RWPE2 (cell line): Measurements from ENCODE around the gene WSCD1.
A peak's percentile ranks its signal among the peaks of the same experiment; 100 is the strongest.

Source experiments
- ATAC-seq: fragments of 200-7000 bp; cut with Tn5 transposase; 3 replicates; pipeline ENCODE4 v1.9.1; 2021; ENCODE audit warnings: low read depth
- DNase-seq: peaks from one replicate; pipeline ENCODE4 v3.0.0-alpha.2; 2020; ENCODE audit warnings: low spot score
- H3K27ac ChIP-seq: fragments of 450-650 bp; 2 replicates; pipeline ENCODE4 v1.5.1; 2017; ENCODE audit warnings: mild to moderate bottlenecking; ENCODE audit not compliant: poor library complexity, severe bottlenecking
- H3K27me3 ChIP-seq: fragments of 250-450 bp; sonication (Bioruptor Pico); 2 replicates; pipeline ENCODE4 v1.5.1; 2021; ENCODE audit warnings: mild to moderate bottlenecking, moderate library complexity; ENCODE audit not compliant: insufficient read depth, poor library complexity, severe bottlenecking
- H3K36me3 ChIP-seq: fragments of 250-450 bp; sonication (Bioruptor Pico); 2 replicates; pipeline ENCODE4 v1.5.1; 2020; ENCODE audit warnings: low read depth, mild to moderate bottlenecking, moderate library complexity
- H3K4me1 ChIP-seq: fragments of 250-450 bp; sonication (Bioruptor Pico); 2 replicates; pipeline ENCODE4 v1.5.1; 2021; ENCODE audit warnings: mild to moderate bottlenecking, moderate library complexity; ENCODE audit not compliant: insufficient read depth, poor library complexity, severe bottlenecking
- H3K4me3 ChIP-seq: fragments of 250-450 bp; sonication (Bioruptor Pico); 2 replicates; pipeline ENCODE4 v1.5.1; 2021; ENCODE audit warnings: mild to moderate bottlenecking, moderate library complexity; ENCODE audit not compliant: severe bottlenecking
- H3K9me3 ChIP-seq: fragments of 250-450 bp; sonication (Bioruptor Pico); 2 replicates; pipeline ENCODE4 v1.5.1; 2021; ENCODE audit warnings: mild to moderate bottlenecking, moderate library complexity; ENCODE audit not compliant: severe bottlenecking
- TF ChIP-seq, protein P1 (sequence below): fragments of 450-650 bp; IDR thresholded peaks from one replicate; pipeline ENCODE4 v1.5.1; 2017; ENCODE audit warnings: mild to moderate bottlenecking, moderate library complexity; ENCODE audit not compliant: poor library complexity, severe bottlenecking

WSCD1 gene

DNA sequence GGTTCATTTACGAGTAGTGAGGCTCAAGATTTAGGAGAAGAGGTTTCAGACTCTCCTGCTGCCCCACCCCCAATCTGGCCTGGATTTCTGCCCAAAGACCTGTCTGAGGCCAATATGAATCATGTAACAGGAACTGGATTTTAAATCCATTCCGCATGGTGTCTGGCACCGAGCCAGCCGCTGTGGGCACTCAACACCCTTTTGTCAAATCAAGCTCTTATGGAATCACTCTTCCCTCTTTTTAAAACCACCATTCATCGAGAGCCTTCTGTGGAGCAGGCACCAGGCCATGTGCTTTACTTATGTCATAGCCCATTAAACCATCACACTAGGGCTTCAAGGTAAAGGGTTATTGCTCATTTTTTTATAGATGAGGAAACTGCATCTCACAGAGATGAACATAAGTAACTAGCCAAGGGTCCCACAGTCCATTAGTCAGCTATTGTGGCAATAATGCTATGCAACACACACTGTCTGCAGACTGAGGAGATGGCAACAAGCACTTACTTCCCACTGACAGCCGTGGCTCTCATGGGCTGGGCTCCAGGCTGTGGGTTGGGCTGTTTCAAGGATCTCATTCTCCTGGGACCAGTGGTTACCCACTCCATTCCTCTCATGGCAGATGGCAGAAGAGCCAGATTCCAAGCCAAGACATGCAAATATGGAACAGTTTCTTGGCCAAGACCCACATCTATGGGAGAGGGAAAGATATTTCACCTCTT lies 93.6 kb downstream of the WSCD1 start:
- peaks cover 11% of the 10 kb centered on the region for H3K4me1 ChIP-seq
- ATAC-seq (peak; percentile 74), DNase-seq (peak; percentile 87)
- H3K27ac ChIP-seq, result no peak overlapping the region
- H3K36me3 ChIP-seq, result no peaks in the 10 kb centered on the region
- no peaks in the 10 kb centered on the region for H3K9me3 ChIP-seq
- H3K27me3 ChIP-seq, result peaks cover 6% of the 10 kb centered on the region
- TF ChIP-seq, protein P1, sequence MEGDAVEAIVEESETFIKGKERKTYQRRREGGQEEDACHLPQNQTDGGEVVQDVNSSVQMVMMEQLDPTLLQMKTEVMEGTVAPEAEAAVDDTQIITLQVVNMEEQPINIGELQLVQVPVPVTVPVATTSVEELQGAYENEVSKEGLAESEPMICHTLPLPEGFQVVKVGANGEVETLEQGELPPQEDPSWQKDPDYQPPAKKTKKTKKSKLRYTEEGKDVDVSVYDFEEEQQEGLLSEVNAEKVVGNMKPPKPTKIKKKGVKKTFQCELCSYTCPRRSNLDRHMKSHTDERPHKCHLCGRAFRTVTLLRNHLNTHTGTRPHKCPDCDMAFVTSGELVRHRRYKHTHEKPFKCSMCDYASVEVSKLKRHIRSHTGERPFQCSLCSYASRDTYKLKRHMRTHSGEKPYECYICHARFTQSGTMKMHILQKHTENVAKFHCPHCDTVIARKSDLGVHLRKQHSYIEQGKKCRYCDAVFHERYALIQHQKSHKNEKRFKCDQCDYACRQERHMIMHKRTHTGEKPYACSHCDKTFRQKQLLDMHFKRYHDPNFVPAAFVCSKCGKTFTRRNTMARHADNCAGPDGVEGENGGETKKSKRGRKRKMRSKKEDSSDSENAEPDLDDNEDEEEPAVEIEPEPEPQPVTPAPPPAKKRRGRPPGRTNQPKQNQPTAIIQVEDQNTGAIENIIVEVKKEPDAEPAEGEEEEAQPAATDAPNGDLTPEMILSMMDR, result no peak
- H3K4me3 ChIP-seq, result no peak overlapping the region

DNA sequence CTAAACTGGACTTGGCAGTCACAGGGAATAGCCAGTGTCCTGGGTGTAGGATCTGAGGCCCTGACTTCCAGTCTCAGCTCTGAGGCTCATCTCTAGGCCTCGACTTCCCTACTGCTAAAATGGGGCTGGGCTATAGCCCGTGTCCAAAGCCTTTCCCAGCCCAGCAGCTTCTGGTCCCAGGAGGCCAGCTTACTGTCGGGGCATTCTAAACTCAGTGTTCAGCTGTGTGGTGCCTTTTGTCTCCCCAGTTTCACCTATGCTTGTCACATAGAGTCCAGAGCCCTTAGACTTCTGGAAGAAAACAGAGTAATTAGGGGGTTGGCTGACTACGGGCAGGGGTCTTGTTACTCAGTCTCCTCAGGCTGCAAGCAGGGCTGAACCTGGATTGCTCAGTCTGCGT lies 94.8 kb downstream of the WSCD1 start:
- Histone ChIP-seq H3K36me3 (no peaks in the 10 kb centered on the region), H3K27ac (no peak overlapping the region), H3K4me3 (no peak overlapping the region), H3K9me3 (no peaks in the 10 kb centered on the region), H3K4me1 (peaks cover 11% of the 10 kb centered on the region), H3K27me3 (no peaks in the 10 kb centered on the region)
- no peak for ATAC-seq
- no peak for DNase-seq
- TF ChIP-seq, protein P1, result no peak

DNA sequence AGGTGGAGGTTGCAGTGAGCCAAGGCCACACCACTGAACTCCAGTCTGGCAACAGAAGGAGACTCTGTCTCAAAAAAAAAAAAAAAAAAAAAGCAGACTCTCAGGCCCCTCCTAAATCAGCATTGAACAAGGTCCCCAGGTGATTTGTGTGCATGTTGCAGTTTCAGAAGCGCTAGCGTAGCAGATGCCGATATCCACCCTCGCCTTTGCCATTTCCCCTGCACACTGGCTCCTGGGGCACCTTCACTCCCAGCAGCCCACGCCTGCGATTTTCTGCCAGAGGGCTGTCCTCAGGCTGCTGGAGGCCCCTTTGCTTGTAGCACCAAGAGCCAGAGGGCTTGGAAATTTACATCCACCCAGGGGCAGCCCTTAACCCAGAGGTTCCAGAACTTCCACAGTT lies 95.6 kb downstream of the WSCD1 start:
- no peak for ATAC-seq
- Histone ChIP-seq H3K36me3 (no peaks in the 10 kb centered on the region), H3K4me1 (peaks cover 11% of the 10 kb centered on the region), H3K27me3 (no peaks in the 10 kb centered on the region), H3K9me3 (no peaks in the 10 kb centered on the region), H3K27ac (no peak overlapping the region), H3K4me3 (no peak overlapping the region)
- TF ChIP-seq, protein P1, result no peak
- DNase-seq, result no peak

DNA sequence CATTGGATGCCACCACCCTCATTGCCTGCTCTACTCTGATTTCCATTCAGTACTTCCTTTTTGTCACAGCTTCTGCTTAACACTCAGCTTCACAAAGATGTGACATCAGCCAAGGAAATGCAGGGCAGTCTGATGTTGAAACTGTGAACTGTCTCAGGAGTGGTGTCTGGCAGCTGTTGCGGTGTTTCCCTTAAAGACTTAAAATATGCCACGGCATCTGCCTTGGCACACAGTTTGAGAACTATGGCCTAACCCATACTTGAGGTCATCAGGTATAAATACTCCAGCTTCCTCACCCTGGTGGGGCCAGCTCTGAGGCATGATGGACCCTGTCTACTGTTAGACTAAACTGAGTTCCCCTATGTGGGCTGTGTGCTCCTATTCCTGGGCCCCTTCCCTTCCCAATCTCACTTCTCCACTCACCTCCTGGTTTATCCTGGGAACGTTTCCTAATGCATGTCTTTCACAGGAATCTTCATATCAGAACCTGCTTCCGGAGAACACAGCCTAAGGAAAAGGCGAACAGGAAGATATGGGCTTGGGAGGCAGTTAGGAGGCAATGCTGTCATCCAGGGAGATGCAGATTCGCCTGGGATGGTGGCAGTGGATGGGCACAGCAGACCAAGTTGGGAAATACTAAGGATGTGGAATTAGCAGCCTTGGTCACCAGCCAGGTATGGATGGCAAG lies 96.5 kb downstream of the WSCD1 start:
- Histone ChIP-seq H3K36me3 (no peaks in the 10 kb centered on the region), H3K4me1 (peaks cover 8% of the 10 kb centered on the region), H3K4me3 (no peak overlapping the region), H3K27me3 (no peaks in the 10 kb centered on the region), H3K27ac (no peak overlapping the region), H3K9me3 (no peaks in the 10 kb centered on the region)
- DNase-seq (no peak), ATAC-seq (no peak)
- TF ChIP-seq, protein P1, result no peak

DNA sequence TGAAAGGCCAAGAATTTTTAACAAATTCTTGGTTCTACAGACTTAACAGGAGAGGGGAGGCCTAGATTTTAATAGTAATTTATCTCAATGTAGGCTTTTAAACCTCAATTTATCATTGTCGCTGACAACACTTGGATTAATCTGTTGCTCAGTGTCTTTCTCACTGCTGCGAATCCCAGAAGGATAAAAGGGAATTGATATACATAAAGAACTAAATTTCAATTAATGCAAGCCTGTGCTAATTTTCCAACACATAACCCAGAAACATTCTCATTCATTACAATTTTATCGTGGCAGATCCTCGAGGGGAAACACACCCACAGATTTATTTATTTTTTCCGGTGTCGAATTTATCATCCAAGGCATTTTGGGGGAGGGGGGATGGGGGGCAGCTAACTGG lies 98.1 kb downstream of the WSCD1 start:
- H3K27ac ChIP-seq, result no peak overlapping the region

More for the DNA sequence above, 98.1 kb downstream of the WSCD1 start:
- DNase-seq, result no peak
- Histone ChIP-seq H3K36me3 (no peaks in the 10 kb centered on the region), H3K4me3 (no peak overlapping the region), H3K9me3 (no peaks in the 10 kb centered on the region), H3K4me1 (peaks cover 6% of the 10 kb centered on the region), H3K27me3 (peaks cover 4% of the 10 kb centered on the region)
- ATAC-seq, result no peak
- TF ChIP-seq, protein P1, result no peak
